ENCODE results near the gene SASH3.

- TF ChIP-seq, protein P1, sequence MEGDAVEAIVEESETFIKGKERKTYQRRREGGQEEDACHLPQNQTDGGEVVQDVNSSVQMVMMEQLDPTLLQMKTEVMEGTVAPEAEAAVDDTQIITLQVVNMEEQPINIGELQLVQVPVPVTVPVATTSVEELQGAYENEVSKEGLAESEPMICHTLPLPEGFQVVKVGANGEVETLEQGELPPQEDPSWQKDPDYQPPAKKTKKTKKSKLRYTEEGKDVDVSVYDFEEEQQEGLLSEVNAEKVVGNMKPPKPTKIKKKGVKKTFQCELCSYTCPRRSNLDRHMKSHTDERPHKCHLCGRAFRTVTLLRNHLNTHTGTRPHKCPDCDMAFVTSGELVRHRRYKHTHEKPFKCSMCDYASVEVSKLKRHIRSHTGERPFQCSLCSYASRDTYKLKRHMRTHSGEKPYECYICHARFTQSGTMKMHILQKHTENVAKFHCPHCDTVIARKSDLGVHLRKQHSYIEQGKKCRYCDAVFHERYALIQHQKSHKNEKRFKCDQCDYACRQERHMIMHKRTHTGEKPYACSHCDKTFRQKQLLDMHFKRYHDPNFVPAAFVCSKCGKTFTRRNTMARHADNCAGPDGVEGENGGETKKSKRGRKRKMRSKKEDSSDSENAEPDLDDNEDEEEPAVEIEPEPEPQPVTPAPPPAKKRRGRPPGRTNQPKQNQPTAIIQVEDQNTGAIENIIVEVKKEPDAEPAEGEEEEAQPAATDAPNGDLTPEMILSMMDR (IDR thresholded peaks at IDR 0.05; ENCODE audit: borderline replicate concordance, extremely low read depth, low read length, poor library complexity, severe bottlenecking), result no peak
- TF ChIP-seq EZH2 (IDR thresholded peaks at IDR 0.05; ENCODE audit: borderline replicate concordance, low read depth, low read length, severe bottlenecking), result no peak
Observed at GRCh38 chrX:129731228-129731627, 48.5 kb upstream of the SASH3 start.

All from DND-41 (cell line).